A549 (cell line): Measurements from ENCODE around the gene ATOSA. TPM values are rescaled to one million over a fixed set of nuclear protein-coding genes. Genes with fewer than 3 reads are reported as not detected.

Experiments used
- ATAC-seq, 2 experiments: fragments of 200-7000 bp in 1 of 2; fragments of >200 bp in 1 of 2; cut with Nextera tagmentation in 1 of 2; cut with Tn5 transposase in 1 of 2; 3 replicates each; pipeline versions ENCODE4 v1.8.0 to v1.9.1; 2018 to 2020; ENCODE audit warnings: mild to moderate bottlenecking in 1 of 2, moderate library complexity in 1 of 2
- CTCF ChIA-PET: fragments of 300-600 bp; sonication (Branson Sonifier 250); formaldehyde crosslinking; extraction: SDS; loops from one replicate; lab custom pipeline; 2021; ENCODE audit warnings: antibody characterized with exemption, inconsistent platforms; lab: Yijun Ruan, JAX
- POLR2A ChIA-PET: fragments of 350-600 bp; formaldehyde crosslinking; extraction: SDS; loops from one replicate; lab custom pipeline; 2021; ENCODE audit warnings: antibody characterized with exemption, inconsistent platforms; lab: Yijun Ruan, JAX
- DNase-seq, 2 experiments: peaks; one replicate each; pipeline versions ENCODE4 v3.0.0 to v3.0.0-alpha.2; 2011 to 2016; ENCODE audit warnings: low read depth in 1 of 2, low spot score in 1 of 2
- FAIRE-seq: peaks from 2 replicates; lab custom pipeline; 2011; peaks lifted over from hg19 to GRCh38; lab: Jason Lieb, UNC
- H3K27ac ChIP-seq, 2 experiments: fragments of >200 bp; sonication (Bioruptor Twin); formaldehyde crosslinking; 3 replicates each; pipeline ENCODE4 v1.5.1; 2016 to 2017
- H3K4me1 ChIP-seq: fragments of >200 bp; sonication (Bioruptor Twin); formaldehyde crosslinking; 3 replicates; pipeline ENCODE4 v1.6.1; 2016
- H3K4me2 ChIP-seq: fragments of >200 bp; sonication (Bioruptor Twin); formaldehyde crosslinking; 3 replicates; pipeline ENCODE4 v1.6.1; 2016
- H3K4me3 ChIP-seq: fragments of >200 bp; sonication (Bioruptor Twin); formaldehyde crosslinking; 3 replicates; pipeline ENCODE4 v1.5.1; 2016
- H3K9me3 ChIP-seq: fragments of >200 bp; sonication (Bioruptor Twin); formaldehyde crosslinking; 3 replicates; pipeline ENCODE4 v1.6.1; 2016
- ATOH8 ChIP-seq: fragments of 250-450 bp; sonication (Bioruptor Pico); IDR thresholded peaks from 2 replicates; pipeline ENCODE4 v1.5.0; 2020; ENCODE audit warnings: low read depth, mild to moderate bottlenecking, moderate library complexity
- BCL3 ChIP-seq: fragments of >200 bp; sonication (Bioruptor Twin); formaldehyde crosslinking; IDR thresholded peaks from 3 replicates; pipeline ENCODE4 v1.6.1; 2016
- CBX2 ChIP-seq: fragments of 200-600 bp; sonication (generic); IDR thresholded peaks from 2 replicates; pipeline ENCODE4 v1.6.1; 2016; ENCODE audit warnings: low read depth, mild to moderate bottlenecking, borderline replicate concordance
- CHD4 ChIP-seq: fragments of 200-600 bp; sonication (generic); IDR thresholded peaks from 2 replicates; pipeline ENCODE4 v1.6.1; 2016; ENCODE audit warnings: antibody characterized with exemption, mild to moderate bottlenecking, borderline replicate concordance
- E2F6 ChIP-seq: IDR thresholded peaks from 2 replicates; pipeline ENCODE4 v1.6.1; 2012; ENCODE audit warnings: low read depth, borderline replicate concordance
- ESRRA ChIP-seq: fragments of 150-350 bp; IDR thresholded peaks from 2 replicates; pipeline ENCODE4 v1.6.1; 2014; ENCODE audit warnings: mild to moderate bottlenecking, low read length, borderline replicate concordance
- FOSB ChIP-seq: fragments of 250-450 bp; sonication (Bioruptor Pico); IDR thresholded peaks from 2 replicates; pipeline ENCODE4 v1.5.0; 2020; ENCODE audit warnings: mild to moderate bottlenecking, moderate library complexity
- FOSL2 ChIP-seq, 2 experiments: fragments of 450-650 bp in 1 of 2; fragments of >200 bp in 1 of 2; sonication (Bioruptor Twin) in 1 of 2; formaldehyde crosslinking; IDR thresholded peaks; 2 replicates each; pipeline versions ENCODE4 v1.5.0 to v1.6.1; 2016 to 2020; ENCODE audit warnings: mild to moderate bottlenecking in 1 of 2, moderate library complexity in 1 of 2
- GATA3 ChIP-seq: IDR thresholded peaks from 2 replicates; pipeline ENCODE4 v1.6.1; 2012; ENCODE audit warnings: borderline replicate concordance
- HES2 ChIP-seq: fragments of >200 bp; sonication (Bioruptor Twin); formaldehyde crosslinking; IDR thresholded peaks from 2 replicates; pipeline ENCODE4 v1.6.1; 2016
- KDM1A ChIP-seq: fragments of 200-600 bp; sonication (generic); IDR thresholded peaks from 2 replicates; pipeline ENCODE4 v1.6.1; 2016; ENCODE audit warnings: low read depth, mild to moderate bottlenecking
- MAX ChIP-seq: IDR thresholded peaks from 2 replicates; pipeline ENCODE4 v1.6.1; 2012
- MAZ ChIP-seq: fragments of 150-350 bp; IDR thresholded peaks from 2 replicates; pipeline ENCODE4 v1.6.1; 2014; ENCODE audit warnings: antibody characterized with exemption, low read depth, low read length, borderline replicate concordance
- MYC ChIP-seq: IDR thresholded peaks from 2 replicates; pipeline ENCODE4 v1.6.1; 2012; ENCODE audit warnings: mild to moderate bottlenecking, inconsistent platforms, low read length, improper control_type of control experiment, borderline replicate concordance
- NFE2L2 ChIP-seq: fragments of 150-350 bp; conservative IDR thresholded peaks from 2 replicates; pipeline ENCODE4 v1.6.1; 2014; ENCODE audit warnings: low read length
- NPAS2 ChIP-seq: fragments of 250-450 bp; sonication (Bioruptor Pico); IDR thresholded peaks from 2 replicates; pipeline ENCODE4 v1.8.0; 2022; ENCODE audit warnings: mild to moderate bottlenecking, moderate library complexity, borderline replicate concordance
- NR3C1 ChIP-seq: fragments of >200 bp; sonication (Bioruptor Twin); formaldehyde crosslinking; IDR thresholded peaks from 3 replicates; pipeline ENCODE4 v1.6.1; 2017
- PBX3 ChIP-seq: IDR thresholded peaks from 2 replicates; pipeline ENCODE4 v1.6.1; 2012
- PHF8 ChIP-seq: fragments of 200-600 bp; sonication (generic); IDR thresholded peaks from 2 replicates; pipeline ENCODE4 v1.6.1; 2016; ENCODE audit warnings: low read depth, mild to moderate bottlenecking, antibody characterized with exemption, moderate library complexity, borderline replicate concordance
- RAD21 ChIP-seq, 2 experiments: fragments of >200 bp in 1 of 2; sonication (Bioruptor Twin) in 1 of 2; formaldehyde crosslinking in 1 of 2; IDR thresholded peaks in 1 of 2; conservative IDR thresholded peaks in 1 of 2; 2 replicates in 1 of 2; 3 replicates in 1 of 2; pipeline ENCODE4 v1.6.1; 2012 to 2018; ENCODE audit warnings: inconsistent platforms in 1 of 2
- RARB ChIP-seq: fragments of 250-450 bp; sonication (Bioruptor Pico); IDR thresholded peaks from 2 replicates; pipeline ENCODE4 v1.8.0; 2021; ENCODE audit warnings: mild to moderate bottlenecking, moderate library complexity
- RNF2 ChIP-seq: fragments of 200-600 bp; sonication (generic); IDR thresholded peaks from 2 replicates; pipeline ENCODE4 v1.6.1; 2016; ENCODE audit warnings: low read depth, mild to moderate bottlenecking, antibody characterized with exemption, moderate library complexity, borderline replicate concordance
- TFCP2L1 ChIP-seq: fragments of 250-450 bp; sonication (Bioruptor Pico); IDR thresholded peaks from 2 replicates; pipeline ENCODE4 v1.5.0; 2021; ENCODE audit warnings: mild to moderate bottlenecking
- ZSCAN20 ChIP-seq: fragments of 250-450 bp; sonication (Bioruptor Pico); IDR thresholded peaks from 2 replicates; pipeline ENCODE4 v1.8.0; 2022; ENCODE audit warnings: mild to moderate bottlenecking, moderate library complexity
- WGBS: methylation state at CpG from one replicate; pipeline ENCODE4 v1.1.6; 2017; ENCODE audit errors: missing lambda C conversion rate; 5-methylcytosine and 5-hydroxymethylcytosine counted together
- polyA plus RNA-seq, 4 experiments: library from polyadenylated mRNA; depleted of rRNA in 3 of 4; stranded (reverse); fragments of >200 nt; fragmentation: RNase III in 1 of 4; extraction: RNeasy Plus Mini Kit Qiagen cat#74134 plus additional on column Dnase treatment in 1 of 4; gene quantifications; 2 replicates in 3 of 4; 3 replicates in 1 of 4; pipeline ENCODE4 v1.2.3, GENCODE V29; 2011 to 2017

Gene ATOSA
- polyA plus RNA-seq, 2 of the 4 experiments (the other 2 are of a cell fraction): 10.0 to 22.6 TPM

- ATAC-seq: no peak
- Histone ChIP-seq H3K4me1 (peaks cover 11% of the 10 kb centered on the region; the same call in 2 of the 3 replicates), H3K4me3 (no peak overlapping the region), H3K4me2 (no peak overlapping the region), H3K27ac (no peak overlapping the region), H3K9me3 (no peaks in the 10 kb centered on the region)
- 75% methylated on average over 4 of the region's 4 CpGs for WGBS
- ChIA-PET CTCF (interaction anchor here (0.9 kb wide), 1 partner anchor 10 kb away, joined by 3 read pairs; no protein-coding TSS in a partner anchor), POLR2A (no interaction called here)
- no peak for DNase-seq
- TF ChIP-seq BCL3 (no peak), RAD21 (conservative IDR thresholded peaks at IDR 0.05 in 1 of 2, IDR thresholded peaks at IDR 0.05 in 1 of 2) (no peak), RARB (CRISPR knock-in tag) (no peak), PBX3 (no peak), RNF2 (no peak), NPAS2 (no peak), ESRRA (no peak), TFCP2L1 (CRISPR knock-in tag) (no peak), CBX2 (no peak), GATA3 (no peak), CHD4 (no peak), MYC (no peak), FOSL2 (IDR thresholded peaks at IDR 0.05) (no peak), FOSL2 (CRISPR knock-in tag; IDR thresholded peaks at IDR 0.05) (no peak), ZSCAN20 (no peak), MAX (no peak), FOSB (CRISPR knock-in tag) (no peak), E2F6 (no peak), KDM1A (no peak), ATOH8 (no peak), HES2 (no peak)
- no peak for FAIRE-seq
Observed at GRCh38 chr15:52674831-52675230, 4.4 kb downstream of the ATOSA start.

GRCh38 chr15:52673734-52674133, 5.5 kb downstream of the ATOSA start:
- H3K4me3 ChIP-seq: no peak overlapping the region
- H3K4me1 ChIP-seq: peaks cover 11% of the 10 kb centered on the region; the same call in 2 of the 3 replicates
- TF ChIP-seq NFE2L2 (no peak), MAZ (no peak), NR3C1 (no peak), PHF8 (no peak)
- TF ChIP-seq, all 56 proteins: peak for 0
- ChIA-PET CTCF (interaction anchor here (1.1 to 1.7 kb wide), 4 partner anchors 16 to 348 kb away, joined by 3 to 6 read pairs (median 3); no protein-coding TSS in a partner anchor), POLR2A (interaction anchor here (1.2 kb wide), 1 partner anchor 22 kb away, joined by 3 read pairs; no protein-coding TSS in a partner anchor)
- no peak overlapping the region for H3K4me2 ChIP-seq
- H3K9me3 ChIP-seq: no peaks in the 10 kb centered on the region
- no peak for ATAC-seq
- FAIRE-seq: no peak
- no peak overlapping the region for H3K27ac ChIP-seq
- no peak for DNase-seq
